ENCODE results near the gene DDI2. TPM values are rescaled to one million over a fixed set of nuclear protein-coding genes. Genes with fewer than 3 reads are reported as not detected.

Gene DDI2
- total RNA-seq, 1 donor from 2014 or later = 23.3 TPM

- Histone ChIP-seq H3F3A (ENCODE audit: low read depth) (no peaks in the 10 kb centered on the region), H3K4me1 (peaks cover 11% of the 10 kb centered on the region), H2AFZ (replicated peaks) (no peak overlapping the region), H3K79me2 (ENCODE audit: low read depth) (peaks cover 82% of the 10 kb centered on the region), H4K20me1 (ENCODE audit: low read depth) (peaks cover 20% of the 10 kb centered on the region), H3K27ac (no peak overlapping the region), H3K36me3 (no peaks in the 10 kb centered on the region), H3K27me3 (no peaks in the 10 kb centered on the region), H3K9ac (no peak overlapping the region), H3K4me2 (no peak overlapping the region), H3K4me3 (no peak overlapping the region), H3K9me3 (ENCODE audit: low read depth) (no peaks in the 10 kb centered on the region)
- Mint-ChIP-seq H3K9me3 (no peaks in the 10 kb centered on the region), H3K36me3 (peaks cover 22% of the 10 kb centered on the region), H3K4me3 (no peak overlapping the region), H3K27me3 (ENCODE audit: insufficient read depth, low read depth) (peaks cover 4% of the 10 kb centered on the region), H3K4me1 (peaks cover 17% of the 10 kb centered on the region), H3K27ac (no peak overlapping the region)
- TF ChIP-seq EZH2phosphoT487 (IDR thresholded peaks at IDR 0.05) (no peak), CTCF (IDR thresholded peaks at IDR 0.05) (no peak), EZH2 (IDR thresholded peaks at IDR 0.05) (no peak)
- no peak for DNase-seq (ENCODE audit: low spot score)
Measured at GRCh38 chr1:15687446-15687845, 70.2 kb downstream of the DDI2 start.

- no peak for DNase-seq (ENCODE audit: low spot score)
- Histone ChIP-seq H3K4me3 (no peak overlapping the region), H3K4me2 (no peak overlapping the region), H3K36me3 (no peaks in the 10 kb centered on the region), H3K27ac (no peak overlapping the region), H3K9ac (no peak overlapping the region), H3K9me3 (ENCODE audit: low read depth) (no peaks in the 10 kb centered on the region), H3K4me1 (peaks cover 4% of the 10 kb centered on the region), H3F3A (ENCODE audit: low read depth) (no peaks in the 10 kb centered on the region), H2AFZ (replicated peaks) (no peak overlapping the region), H4K20me1 (ENCODE audit: low read depth) (peaks cover 22% of the 10 kb centered on the region), H3K27me3 (no peaks in the 10 kb centered on the region), H3K79me2 (ENCODE audit: low read depth) (peaks cover 94% of the 10 kb centered on the region)
- Mint-ChIP-seq H3K4me1 (peaks cover 8% of the 10 kb centered on the region), H3K27ac (no peak overlapping the region), H3K27me3 (ENCODE audit: insufficient read depth, low read depth) (no peaks in the 10 kb centered on the region), H3K9me3 (no peaks in the 10 kb centered on the region), H3K36me3 (peaks cover 24% of the 10 kb centered on the region), H3K4me3 (no peak overlapping the region)
- TF ChIP-seq CTCF (IDR thresholded peaks at IDR 0.05) (no peak), EZH2 (IDR thresholded peaks at IDR 0.05) (no peak), EZH2phosphoT487 (IDR thresholded peaks at IDR 0.05) (no peak)
Measured at GRCh38 chr1:15690317-15690716, 73.1 kb downstream of the DDI2 start.

- no peak overlapping the region for H3K4me3 Mint-ChIP-seq
- Histone ChIP-seq H3K4me2 (no peak overlapping the region), H3K79me2 (ENCODE audit: low read depth) (peaks cover 85% of the 10 kb centered on the region), H3K9ac (peak overlapping the region; percentile 33), H3K4me3 (no peak overlapping the region), H4K20me1 (ENCODE audit: low read depth) (peaks cover 13% of the 10 kb centered on the region), H3F3A (ENCODE audit: low read depth) (no peaks in the 10 kb centered on the region), H3K4me1 (no peaks in the 10 kb centered on the region), H3K36me3 (no peaks in the 10 kb centered on the region), H3K27ac (no peak overlapping the region), H3K27me3 (no peaks in the 10 kb centered on the region), H2AFZ (replicated peaks) (no peak overlapping the region), H3K9me3 (ENCODE audit: low read depth) (no peaks in the 10 kb centered on the region)
- H3K9me3 Mint-ChIP-seq = no peaks in the 10 kb centered on the region
- no peak for DNase-seq (ENCODE audit: low spot score)
- no peak overlapping the region for H3K27ac Mint-ChIP-seq
- TF ChIP-seq EZH2phosphoT487 (IDR thresholded peaks at IDR 0.05) (no peak), EZH2 (IDR thresholded peaks at IDR 0.05) (no peak), CTCF (IDR thresholded peaks at IDR 0.05) (no peak)
- H3K27me3 Mint-ChIP-seq (ENCODE audit: insufficient read depth, low read depth) = no peaks in the 10 kb centered on the region
- H3K36me3 Mint-ChIP-seq = peaks cover 20% of the 10 kb centered on the region
- H3K4me1 Mint-ChIP-seq = no peaks in the 10 kb centered on the region
Measured at GRCh38 chr1:15691434-15692032, 74.3 kb downstream of the DDI2 start.
